ENCODE data around the gene MBNL2.

MBNL2 gene

DNA sequence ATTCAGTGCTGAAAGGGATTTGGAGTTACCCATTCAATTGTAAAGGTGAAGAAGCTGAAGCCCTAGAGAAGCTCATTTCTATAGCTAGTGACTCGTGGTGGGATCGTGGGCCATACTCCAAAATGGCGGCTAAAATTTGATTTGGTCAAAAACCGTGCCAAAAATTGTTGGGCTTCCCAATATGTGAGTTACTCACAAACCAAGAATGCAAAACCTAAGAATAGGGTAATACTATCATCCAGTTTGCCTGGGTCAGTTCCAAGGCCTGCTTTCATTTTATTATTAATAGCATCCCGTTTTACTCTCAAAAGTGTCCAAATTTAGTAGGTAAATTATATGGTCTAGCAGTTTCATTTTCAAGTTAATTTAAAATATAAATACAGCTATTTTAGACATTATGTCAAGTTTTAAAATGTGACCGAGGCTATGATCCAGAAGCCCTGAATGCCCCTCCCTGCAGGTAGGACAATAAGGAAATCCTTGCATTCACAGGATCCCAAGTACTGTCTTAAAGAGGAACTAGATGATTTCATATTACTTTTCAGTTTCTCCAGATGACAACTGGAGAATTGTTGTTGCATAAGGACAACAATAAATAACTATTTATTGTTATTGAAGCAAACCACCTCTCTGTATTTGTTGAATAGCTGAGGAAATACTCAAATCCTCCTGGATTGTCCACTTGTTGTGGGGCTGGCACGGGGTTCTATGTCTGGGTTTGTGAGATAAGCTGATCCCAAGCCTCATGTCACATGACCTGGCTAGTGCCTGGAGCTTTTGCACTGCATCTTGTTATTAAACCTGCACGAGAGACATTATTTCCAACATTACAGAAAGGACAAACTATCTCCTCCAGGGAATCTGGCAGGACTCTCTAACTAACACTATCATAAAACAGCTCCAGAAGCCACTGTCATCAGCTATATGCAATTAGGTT, 200.3 kb downstream of the MBNL2 start:
- no peak for DNase-seq (ENCODE audit: low read depth)

DNA sequence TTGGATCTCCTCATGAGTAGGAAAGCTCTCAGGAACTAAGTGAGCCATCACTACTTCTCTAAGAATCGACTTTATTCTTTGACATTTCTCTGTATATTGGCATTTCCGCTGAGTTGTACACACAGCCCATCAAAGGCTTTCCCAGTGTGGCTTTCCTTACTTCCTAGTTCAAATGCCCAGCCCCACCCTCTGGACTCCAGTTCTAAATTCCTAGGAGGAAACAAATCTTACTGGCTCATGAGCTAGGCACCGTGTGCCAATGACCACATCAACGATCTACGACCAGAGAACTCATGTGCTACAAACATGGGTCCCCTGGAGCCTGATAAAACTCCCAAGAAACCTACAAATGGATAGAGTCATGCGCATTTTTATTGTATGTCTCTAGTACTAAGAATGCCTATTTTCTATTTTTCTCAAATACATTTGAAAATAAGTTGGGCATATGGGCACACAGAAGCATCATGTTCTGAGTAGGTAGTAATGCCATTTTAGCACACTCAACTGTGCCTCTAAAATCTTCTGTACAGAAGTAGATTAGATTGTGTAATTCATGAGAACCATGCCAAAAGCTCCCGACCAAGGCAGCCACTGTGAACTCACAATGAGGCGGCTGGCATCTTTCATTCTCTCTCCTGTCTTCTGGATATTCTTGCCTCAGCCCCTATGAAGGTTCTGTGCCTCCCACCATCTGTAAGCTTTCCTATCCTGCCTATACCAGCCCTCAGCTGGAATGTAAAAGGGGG, 201.3 kb downstream of the MBNL2 start:
- no peak for DNase-seq (ENCODE audit: low read depth)

DNA sequence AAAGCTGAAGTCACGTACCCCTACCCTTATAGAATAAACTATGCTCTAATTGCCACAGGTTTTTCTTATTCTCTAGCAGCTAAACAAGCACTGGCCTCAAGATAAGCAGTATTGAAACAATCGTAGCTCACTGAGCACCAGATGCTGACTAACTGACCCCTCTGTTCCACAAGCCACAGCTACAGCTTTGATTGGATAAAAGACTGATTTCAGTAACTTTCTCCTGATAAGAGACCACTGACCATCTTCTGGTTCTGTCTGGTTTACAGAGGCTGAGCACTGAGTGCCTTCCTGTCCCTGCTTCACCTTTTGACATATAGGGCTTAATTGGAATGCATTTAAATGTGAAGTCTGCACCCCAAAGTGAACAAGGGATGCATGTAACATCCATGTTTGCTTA, 203.5 kb downstream of the MBNL2 start:
- no peak for DNase-seq (ENCODE audit: low read depth)

DNA sequence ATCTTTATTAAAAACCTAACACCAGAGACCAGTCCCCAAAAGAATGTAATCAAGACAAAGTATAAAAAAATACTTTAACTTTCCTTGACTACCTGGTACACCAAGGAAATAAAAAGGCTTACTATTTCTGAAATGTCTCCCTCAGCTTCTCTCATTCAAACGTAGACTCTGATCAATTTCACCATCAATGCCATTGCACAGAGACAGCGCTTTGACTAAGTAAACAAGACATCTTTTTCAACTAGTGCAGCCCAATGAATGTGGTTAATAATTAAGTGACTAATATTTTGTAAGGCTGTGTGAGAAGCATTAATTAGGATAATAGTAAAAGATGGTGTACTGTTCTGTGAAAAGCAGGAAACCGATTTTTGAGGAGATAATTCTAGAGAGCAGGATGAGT, 204.6 kb downstream of the MBNL2 start:
- DNase-seq (ENCODE audit: low read depth): no peak

DNA sequence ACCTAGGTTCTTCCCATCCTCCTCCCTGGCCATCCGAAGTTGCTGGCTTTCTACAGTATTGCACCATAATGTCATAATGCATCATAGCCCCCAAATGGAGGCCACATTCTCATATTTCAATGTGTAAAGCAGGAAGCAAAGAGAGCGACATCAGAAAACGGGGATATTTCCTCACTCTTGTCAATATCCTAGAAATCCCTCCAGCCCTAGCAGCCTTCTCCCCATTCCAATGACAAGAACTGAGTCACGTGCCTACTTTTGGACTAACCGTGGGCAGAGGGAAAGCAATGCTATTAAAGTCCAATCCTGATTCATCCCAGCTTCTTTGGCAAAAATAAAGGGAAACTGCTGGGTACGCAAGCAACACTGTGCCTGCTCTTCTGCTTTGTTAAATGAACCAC, 207.5 kb downstream of the MBNL2 start:
- no peak for DNase-seq (ENCODE audit: low read depth)

DNA sequence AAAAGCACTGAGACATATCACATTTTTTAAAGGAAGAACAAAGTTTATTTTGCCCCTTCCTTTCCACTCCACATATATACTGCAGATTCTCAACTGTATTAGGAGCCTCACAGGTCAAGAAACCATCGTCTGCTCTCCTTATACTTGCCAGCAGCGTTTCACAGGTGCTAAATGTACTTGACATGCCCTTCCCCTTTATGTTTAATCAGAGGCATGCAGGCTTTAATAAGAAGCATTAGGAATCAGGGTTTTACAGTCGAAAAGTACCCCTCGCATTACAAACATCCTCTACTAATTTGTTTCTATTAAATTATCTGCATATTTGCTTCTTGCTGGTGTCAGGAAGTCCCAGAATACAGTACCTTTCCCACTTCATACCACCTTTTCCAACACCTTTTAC, 208.2 kb downstream of the MBNL2 start:
- DNase-seq (ENCODE audit: low read depth): no peak

DNA sequence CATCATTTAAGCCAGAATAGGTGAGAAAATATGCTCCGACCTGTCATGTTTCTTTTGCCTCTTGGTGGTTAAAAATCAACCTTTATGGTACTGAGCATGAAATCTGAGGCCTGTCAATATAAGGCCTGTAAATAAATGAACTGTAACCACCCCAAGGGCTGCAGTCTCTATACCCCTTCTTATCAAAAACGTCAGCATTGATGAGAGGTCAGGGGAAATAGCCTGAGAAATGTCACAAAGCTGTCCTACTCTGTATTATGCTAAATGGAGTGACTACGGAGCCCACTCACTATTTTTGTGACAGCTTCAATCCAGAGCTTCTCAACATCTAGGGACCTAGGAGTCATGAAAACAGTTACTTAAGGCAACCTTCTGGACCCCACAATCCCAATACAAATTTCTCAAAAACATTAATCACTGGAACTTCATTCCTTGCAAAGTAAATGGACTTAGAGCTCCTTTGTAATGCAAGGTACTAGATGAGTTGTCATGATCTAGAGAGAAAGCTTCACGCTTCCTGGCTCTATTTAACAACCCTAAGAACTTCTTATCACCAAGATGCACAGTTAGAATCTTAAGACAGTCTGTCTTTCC, 209.1 kb downstream of the MBNL2 start:
- DNase-seq (ENCODE audit: low read depth): no peak

DNA sequence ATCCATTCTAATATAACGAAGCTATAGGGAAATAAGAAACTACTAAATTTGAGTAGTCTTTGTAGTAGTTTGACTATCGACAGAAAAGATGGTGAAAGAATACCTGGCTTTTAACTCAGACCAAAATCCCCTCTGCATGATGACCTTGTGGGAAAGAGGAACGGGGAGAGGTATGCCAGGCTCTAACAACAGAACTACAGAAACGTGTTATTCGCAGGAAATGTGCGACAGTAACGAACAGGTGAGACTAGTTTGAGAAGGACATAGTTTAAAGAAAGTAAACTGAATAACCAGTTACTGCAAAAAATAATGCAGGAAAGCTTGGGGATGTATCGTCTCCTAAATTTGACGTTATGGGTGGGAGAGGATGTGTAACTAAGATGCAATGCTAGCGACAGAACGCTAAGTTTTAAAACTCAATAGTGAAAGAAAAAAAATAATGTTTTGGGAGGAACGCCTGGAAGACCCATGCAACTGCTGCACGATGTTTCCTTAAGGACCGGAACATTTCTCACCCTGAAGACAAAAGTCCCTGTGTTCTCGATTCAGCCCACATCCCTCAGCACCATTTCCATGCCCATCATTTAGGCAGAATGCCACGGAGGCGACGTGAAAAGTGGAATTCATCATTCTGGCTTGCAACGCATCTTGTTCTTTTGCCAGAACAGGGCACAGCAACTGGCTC, 210.2 kb downstream of the MBNL2 start:
- DNase-seq (ENCODE audit: low read depth): no peak

DNA sequence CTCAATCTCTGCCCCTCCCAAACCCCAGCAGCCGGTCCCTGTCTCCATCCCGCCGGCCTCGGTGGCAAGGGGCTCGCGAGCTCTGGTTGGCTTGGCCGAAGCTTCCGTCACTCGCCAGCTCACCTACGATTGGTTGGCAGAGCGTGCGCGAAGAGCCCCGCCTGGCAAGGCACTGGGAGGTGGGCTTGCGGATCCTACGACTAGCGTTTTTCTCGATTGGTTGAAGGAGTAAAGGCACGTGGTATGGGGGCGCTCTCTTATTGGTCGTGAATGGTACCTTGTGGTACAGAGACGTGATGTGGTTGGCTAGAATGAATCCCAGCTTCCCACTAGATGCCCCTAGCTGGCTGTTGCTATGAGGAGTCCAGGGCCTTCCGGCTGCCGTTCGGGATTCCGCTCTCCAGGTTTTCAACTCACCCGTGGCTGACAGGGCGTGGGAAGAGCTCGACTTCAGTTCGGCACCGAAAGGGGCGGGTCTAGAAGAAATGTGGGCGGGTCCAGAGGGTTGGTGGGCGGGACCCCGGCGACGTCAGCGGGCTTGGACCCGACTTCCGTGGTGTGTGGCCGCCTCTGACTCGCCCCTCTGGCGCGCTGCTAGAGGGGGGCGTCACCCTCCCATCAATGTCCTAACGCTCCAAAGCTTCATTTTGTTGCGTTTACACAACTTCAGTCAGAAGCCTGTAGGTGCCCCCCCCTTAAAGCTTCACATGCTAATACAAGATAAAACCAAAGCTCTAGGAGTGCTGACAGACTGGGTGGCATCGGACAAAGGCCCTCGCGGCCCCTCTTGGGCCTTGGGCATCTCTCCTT, 211.0 kb downstream of the MBNL2 start:
- DNase-seq (ENCODE audit: low read depth): peak; percentile 90

DNA sequence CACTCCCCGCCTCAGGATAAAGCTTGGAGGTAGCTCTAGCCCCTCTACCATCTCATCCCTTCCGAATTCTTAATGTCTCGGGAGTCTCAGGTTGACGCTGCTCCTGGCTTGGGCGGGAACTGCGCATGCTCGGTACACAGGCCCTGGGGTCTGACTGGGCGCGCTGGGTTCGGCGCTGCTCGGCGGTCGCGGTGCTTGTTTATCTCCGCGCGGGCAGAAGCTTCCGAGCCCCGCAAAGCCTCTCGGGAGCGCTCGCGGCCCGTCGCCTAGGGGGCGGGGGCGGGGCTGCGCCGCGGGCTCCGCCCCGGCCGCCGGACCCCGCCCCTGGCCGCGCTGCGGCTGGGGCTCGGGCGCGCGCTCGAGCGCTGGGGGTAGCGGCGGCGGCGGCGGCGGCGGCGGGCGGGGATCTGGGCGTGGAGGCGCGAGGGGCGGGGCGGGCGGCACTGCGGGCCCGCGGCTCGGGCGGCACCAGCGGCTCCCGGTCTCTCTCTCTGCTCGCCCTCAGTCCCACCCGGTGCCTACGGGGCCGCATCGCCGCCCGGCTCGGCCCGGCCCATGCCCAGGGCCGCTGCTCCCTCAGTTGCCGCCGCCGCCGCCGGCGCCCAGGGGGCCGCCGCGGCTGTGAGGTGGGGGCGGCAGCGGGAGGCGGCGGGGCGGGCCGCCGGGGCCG, 211.7 kb downstream of the MBNL2 start, which contains the start of gene RAP2A:
Gene RAP2A, plus strand, starts transcription at position 443 of the 670 bp plus-strand sequence. CDS start 302 bp downstream, outside the sequence.
- peak; percentile 14 for DNase-seq (ENCODE audit: low read depth)

DNA sequence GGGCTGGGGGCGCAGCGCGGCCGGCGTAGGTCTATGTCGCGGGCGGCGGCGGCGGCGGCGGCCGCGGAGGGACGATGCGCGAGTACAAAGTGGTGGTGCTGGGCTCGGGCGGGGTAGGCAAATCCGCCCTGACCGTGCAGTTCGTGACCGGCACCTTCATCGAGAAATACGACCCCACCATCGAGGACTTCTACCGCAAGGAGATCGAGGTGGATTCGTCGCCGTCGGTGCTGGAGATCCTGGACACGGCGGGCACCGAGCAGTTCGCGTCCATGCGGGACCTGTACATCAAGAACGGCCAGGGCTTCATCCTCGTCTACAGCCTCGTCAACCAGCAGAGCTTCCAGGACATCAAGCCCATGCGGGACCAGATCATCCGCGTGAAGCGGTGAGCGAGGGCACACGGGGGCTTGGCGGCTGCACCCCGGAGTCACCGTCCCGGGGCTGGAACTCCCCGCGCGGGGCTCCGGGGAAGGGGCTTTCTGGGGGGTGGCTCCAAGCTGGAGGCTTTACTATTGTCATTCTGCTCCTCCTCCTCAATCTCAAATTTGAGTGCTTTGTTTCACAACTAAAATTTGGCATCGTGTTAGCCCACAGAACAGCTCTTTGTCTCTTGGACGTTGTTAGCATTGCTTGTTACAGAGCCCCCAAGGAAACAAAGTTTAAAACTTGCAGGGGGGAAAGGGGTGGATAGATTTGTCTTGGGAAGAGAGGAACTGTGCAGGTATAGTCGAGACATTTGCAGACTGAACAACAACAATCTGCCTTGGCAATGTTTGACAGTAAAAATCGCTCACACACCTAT, 212.5 kb downstream of the MBNL2 start:
- no peak for DNase-seq (ENCODE audit: low read depth)

DNA sequence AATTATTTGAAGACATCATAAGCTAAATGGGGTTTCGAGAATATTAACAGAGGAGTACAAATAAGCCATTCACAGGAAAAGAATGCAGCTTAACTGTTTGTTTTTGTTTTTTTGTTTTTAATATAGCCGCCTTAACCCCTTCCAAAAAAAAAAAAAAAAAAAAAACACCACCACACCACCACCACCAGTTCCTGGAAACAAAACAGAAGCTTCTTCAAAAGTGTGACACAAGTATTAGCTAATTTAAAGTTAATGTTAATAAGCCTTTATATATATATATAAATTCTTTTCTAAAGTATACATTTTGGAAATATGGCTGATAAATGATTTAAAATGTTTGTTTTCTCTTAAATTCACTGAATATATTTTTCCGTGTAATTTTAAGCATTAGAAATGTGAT, 213.2 kb downstream of the MBNL2 start:
- DNase-seq (ENCODE audit: low read depth): no peak

DNA sequence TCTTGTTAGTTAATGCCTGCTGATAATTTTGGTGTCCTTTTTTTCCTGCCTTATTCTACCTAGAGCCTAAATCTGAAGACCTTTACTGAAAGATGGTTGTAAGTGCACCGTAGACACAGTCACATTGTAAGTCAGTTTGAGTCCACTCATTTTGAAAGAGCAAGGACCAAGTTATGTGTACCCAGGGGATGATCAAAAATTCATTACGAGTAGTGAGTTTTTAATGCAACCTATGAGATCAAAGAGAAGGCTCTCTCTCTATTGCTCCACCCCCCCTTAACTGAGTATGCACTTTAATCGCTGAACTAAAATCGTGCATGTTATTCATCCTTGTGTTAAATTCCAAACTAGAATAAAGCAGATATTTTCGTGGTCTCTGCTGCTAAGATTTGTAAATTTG, 213.7 kb downstream of the MBNL2 start:
- no peak for DNase-seq (ENCODE audit: low read depth)

DNA sequence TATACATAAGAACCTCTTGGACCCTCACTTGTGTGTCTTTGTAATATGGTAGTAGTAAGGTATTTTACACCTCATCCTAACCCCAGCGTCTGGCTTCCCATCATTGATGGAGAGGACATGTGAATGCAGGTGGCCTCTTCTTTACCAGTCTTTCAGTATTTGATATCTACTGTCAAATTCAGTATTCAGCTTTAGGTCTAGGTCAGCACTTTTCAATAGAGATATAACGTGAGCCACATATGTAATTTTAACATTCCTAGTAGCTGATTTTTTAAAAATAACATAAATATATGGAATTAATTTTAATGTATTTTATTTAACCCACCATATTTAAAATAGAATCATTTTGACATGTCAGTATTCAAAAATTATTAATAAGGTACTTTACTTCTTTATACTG, 214.7 kb downstream of the MBNL2 start:
- DNase-seq (ENCODE audit: low read depth): no peak

DNA sequence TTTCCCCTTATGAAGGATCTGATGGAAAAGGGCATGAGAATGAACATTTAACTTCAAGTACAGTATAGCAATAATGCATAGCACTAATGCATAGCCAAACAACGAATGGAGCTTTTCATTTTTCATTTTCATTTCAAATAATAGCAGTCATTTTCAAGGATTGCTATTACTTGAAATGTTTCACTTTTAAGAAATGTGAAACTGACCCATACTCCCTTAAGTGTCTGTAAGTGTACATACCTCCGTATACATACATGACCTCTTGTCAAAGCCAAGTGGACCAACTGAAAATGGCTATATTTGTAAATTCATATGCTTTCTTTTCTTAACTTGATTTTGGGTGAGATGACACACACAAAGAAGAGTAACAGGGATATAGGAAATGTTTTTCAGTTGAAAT, 215.6 kb downstream of the MBNL2 start:
- no peak for DNase-seq (ENCODE audit: low read depth)

DNA sequence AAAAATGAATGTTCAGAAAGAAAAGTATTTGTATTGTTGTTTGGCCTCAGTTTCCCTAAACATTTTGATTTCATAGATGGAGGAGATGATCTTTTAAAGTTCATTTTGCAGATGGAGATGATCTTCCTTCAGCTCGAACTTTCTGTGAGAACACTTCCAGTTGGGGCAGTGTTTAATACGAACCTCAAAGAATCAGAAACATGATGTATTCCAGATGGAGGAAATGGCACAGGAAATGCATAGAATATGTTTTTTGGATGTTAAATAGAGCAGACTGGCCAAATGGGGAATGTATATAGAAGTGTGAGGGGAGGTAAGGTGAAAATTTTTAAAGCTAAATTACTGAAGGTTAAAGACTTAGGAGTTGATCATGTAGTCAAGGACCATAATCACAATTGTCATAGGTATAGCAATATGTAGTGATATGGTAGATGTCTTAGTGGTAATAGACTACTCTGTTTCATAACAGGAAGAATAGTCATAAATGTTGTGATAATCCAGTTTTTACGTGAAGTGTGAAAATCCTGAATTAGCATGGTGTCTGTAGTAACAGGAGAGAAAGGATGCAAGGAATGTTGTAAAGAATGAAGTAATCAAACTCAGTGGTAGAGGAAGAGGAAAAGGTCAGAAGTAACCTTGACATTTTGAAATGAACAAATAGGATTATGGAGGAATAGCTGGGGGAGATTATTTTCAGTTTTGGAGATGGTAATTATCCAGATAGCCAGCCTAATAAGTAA, 216.9 kb downstream of the MBNL2 start:
- DNase-seq (ENCODE audit: low read depth): no peak

DNA sequence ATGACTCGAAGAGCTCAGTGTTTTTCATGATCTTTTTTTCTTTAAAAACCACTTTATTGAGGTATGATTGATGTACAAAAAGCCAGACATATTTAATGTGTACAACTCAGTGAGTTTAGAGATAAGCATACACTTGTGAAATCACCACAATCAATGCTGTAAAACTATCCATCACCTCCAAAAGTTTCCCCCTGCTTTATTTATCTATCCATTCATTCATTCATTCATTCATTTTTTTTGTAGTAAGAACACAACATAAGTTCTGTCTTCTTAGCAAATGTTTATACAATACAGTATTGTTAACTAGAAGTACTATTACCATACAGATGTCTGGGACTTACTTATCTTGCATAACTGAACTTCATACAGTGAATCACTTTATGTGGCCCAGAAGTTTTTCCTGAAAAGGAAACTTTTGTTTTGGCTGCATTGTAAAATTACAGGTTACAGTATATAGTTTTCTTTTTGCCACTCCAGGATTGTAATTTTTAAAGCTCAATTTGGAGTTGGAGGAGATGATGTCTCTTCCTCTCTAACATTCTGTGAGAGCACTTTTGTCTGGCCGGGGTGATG, 218.6 kb downstream of the MBNL2 start:
- DNase-seq (ENCODE audit: low read depth): no peak

DNA sequence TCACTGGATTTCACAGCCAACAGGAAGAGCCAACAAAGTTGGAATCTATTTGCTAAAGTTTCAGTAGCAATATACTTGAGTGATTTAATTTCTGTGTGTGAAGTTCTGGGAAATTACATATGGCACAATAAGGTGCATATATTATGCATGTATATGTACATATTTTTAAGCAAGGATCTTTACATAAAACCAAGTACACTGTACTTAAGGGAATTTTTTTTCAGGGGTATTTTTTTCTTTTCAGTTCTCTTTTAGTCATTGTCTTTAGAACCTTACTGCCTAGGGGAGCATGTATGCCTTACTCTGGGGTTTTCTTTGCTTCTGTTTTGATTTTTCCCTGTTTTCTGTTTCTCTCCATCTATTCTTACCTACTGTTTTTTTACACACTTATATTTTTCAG, 219.2 kb downstream of the MBNL2 start:
- no peak for DNase-seq (ENCODE audit: low read depth)

Measured in HS-5 (cell line).